Activated naive CD8-positive, alpha-beta T cell treated with anti-CD3 and anti-CD28 coated beads, Interleukin-2, amount 10 ng/mL, durations not matched to agents 7 days and 5 days (primary cell): Measurements from ENCODE around the gene TRMU. TPM values are rescaled to one million over a fixed set of nuclear protein-coding genes. Genes with fewer than 3 reads are reported as not detected.
"Not testable (repeated sequence)": the region's sequence is repeated elsewhere in the genome, so short reads cannot be mapped to it uniquely, and the experiment has no call there.

Source experiments
- ATAC-seq: fragments of 150-1000 bp; cut with Tn5 transposase; one replicate; pipeline ENCODE4 v1.10.0; 2021; ENCODE audit warnings: low read depth, moderate library complexity
- POLR2A ChIA-PET: fragments of 350-600 bp; sonication (Branson Sonifier 250); formaldehyde crosslinking; loops from one replicate; lab custom pipeline; 2021; ENCODE audit warnings: antibody characterized with exemption; lab: Charles Lee
- DNase-seq: peaks from one replicate; pipeline ENCODE4 v3.0.0; 2021
- H3K27ac Mint-ChIP-seq: one replicate; pipeline ENCODE4 v1.8.0; 2022; ENCODE audit warnings: mild to moderate bottlenecking, mixed read lengths
- H3K27me3 Mint-ChIP-seq: one replicate; pipeline ENCODE4 v1.8.0; 2022; ENCODE audit warnings: mild to moderate bottlenecking, moderate library complexity, mixed read lengths
- H3K36me3 Mint-ChIP-seq: one replicate; pipeline ENCODE4 v1.8.0; 2021; ENCODE audit warnings: mild to moderate bottlenecking, mixed read lengths
- H3K4me1 Mint-ChIP-seq: one replicate; pipeline ENCODE4 v1.8.0; 2021; ENCODE audit warnings: mixed read lengths
- H3K4me3 Mint-ChIP-seq: one replicate; pipeline ENCODE4 v1.8.0; 2022; ENCODE audit warnings: mild to moderate bottlenecking, moderate library complexity, mixed read lengths
- H3K9me3 Mint-ChIP-seq: one replicate; pipeline ENCODE4 v1.8.0; 2021; ENCODE audit warnings: mixed read lengths
- total RNA-seq, 2 experiments: library from RNA; stranded (reverse); gene quantifications; one replicate each; pipeline ENCODE4 v1.2.3, GENCODE V29; 2021

The TRMU gene
- total RNA-seq, 2 experiments from 2014 or later, result 76.3 to 86.4 TPM

DNA sequence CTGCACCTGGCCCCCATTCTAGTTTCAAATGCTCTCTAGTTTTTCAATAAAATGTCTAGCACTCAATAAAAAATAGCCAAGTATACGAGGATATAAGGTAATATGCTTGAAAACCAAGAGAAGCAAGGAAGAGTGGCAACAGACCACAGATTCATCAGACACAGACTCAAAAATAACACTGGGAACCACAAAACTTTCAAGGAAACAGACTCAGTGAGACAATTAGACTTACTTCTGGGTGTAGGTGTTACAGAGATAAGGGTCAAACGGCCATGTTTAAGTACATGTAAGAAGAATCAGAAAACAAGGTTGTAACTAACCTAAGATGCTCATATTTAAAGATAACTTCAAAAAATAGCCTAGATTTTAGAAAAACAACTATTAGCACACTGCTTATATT, 67.0 kb downstream of the TRMU start:
- Mint-ChIP-seq H3K9me3 (no peaks in the 10 kb centered on the region), H3K27ac (no peak overlapping the region), H3K27me3 (peaks cover 17% of the 10 kb centered on the region), H3K36me3 (no peaks in the 10 kb centered on the region), H3K4me3 (no peak overlapping the region), H3K4me1 (peaks cover 3% of the 10 kb centered on the region)
- POLR2A ChIA-PET, result no interaction called here
- DNase-seq (no peak), ATAC-seq (no peak)

DNA sequence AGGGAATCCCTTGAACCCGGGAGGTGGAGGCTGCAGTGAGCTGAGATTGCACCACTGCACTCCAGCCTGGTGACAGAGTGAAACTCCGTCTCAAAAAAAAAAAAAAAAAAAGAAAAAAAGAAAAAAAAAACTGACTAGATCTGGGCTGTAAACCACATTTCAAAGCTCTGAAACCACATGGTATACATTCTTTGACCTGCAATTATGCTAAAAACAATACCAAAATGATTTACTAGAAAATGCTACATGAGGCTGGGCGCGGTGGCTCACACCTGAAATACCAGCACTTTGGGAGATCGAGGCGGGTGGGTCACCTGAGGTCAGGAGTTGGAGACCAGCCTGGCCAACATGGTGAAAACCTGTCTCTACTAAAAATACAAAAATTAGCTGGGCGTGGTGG, 68.4 kb downstream of the TRMU start:
- not testable (repeated sequence) for H3K27ac Mint-ChIP-seq, H3K36me3 Mint-ChIP-seq, H3K4me1 Mint-ChIP-seq, H3K9me3 Mint-ChIP-seq, DNase-seq, H3K4me3 Mint-ChIP-seq, ATAC-seq
- POLR2A ChIA-PET, result interaction anchor here (0.6 kb wide), 1 partner anchor 497 kb away, joined by 3 read pairs; no protein-coding TSS in a partner anchor
- H3K27me3 Mint-ChIP-seq, result peaks cover 17% of the 10 kb centered on the region

DNA sequence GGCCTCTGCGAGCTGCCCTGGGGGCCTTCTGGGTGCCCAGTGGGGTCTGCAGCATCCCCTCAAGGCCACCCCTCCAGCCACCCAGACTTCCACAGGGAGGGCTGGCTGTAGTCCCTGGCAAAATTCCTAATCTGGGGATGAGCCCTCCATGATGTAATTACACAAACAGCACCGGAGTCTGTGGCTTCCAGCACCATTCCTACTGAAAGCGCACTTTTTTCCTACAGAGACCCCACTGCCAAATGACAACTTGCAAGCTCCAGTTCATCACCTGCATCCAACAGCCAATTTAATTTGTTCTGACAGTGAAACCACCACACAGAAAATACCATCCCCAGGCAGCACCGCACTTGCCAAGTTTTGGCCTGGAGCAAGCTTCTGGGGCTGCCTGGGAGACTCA, 70.4 kb downstream of the TRMU start:
- no peaks in the 10 kb centered on the region for H3K9me3 Mint-ChIP-seq
- peaks cover 17% of the 10 kb centered on the region for H3K27me3 Mint-ChIP-seq
- POLR2A ChIA-PET, result no interaction called here
- H3K36me3 Mint-ChIP-seq, result no peaks in the 10 kb centered on the region
- DNase-seq (no peak), ATAC-seq (no peak)
- no peaks in the 10 kb centered on the region for H3K4me1 Mint-ChIP-seq
- H3K27ac Mint-ChIP-seq, result no peak overlapping the region
- H3K4me3 Mint-ChIP-seq, result no peak overlapping the region

DNA sequence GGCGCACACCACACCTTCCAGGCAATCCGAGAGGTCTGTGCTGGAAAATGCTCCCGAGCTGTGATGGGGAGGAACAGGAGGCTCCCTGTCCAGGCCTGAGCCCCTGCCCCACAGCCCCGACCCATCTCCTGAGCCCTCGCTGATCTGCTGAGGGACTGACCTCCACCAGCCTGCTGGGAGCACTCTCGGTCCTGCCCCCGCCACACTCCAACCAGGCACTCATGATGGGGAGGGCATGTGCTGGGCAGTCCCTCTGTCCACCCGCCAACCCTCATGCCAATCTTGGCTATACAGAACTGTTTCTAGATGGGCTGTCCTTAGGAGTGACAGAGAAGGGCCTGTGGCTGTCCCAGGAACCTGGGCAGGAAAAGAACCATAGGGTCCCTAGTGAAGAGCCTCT, 70.8 kb downstream of the TRMU start:
- Mint-ChIP-seq H3K4me1 (no peaks in the 10 kb centered on the region), H3K4me3 (no peak overlapping the region), H3K9me3 (no peaks in the 10 kb centered on the region), H3K36me3 (no peaks in the 10 kb centered on the region), H3K27me3 (peaks cover 17% of the 10 kb centered on the region), H3K27ac (no peak overlapping the region)
- ATAC-seq (no peak), DNase-seq (no peak)
- POLR2A ChIA-PET, result no interaction called here

DNA sequence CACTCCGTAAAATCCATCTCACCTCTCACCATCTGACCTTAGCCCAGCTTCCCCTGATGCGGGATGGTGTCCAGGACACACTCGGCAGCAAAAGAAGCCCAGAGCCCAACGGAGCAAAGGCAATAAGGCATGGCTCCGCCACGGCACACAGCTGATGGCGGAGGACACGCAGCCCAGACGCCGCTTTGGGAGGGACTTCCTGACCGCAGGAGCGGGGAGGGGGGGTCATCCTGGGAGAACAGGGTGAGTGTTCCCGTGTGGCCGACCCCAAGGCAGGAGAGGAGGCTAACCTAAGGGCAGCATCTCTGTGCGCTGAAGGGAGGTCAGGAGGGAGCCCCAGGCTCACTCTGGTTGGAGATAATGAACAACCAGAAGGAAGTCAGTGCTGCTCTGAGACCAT, 71.3 kb downstream of the TRMU start:
- H3K36me3 Mint-ChIP-seq, result no peaks in the 10 kb centered on the region
- POLR2A ChIA-PET, result no interaction called here
- DNase-seq, result no peak
- peaks cover 17% of the 10 kb centered on the region for H3K27me3 Mint-ChIP-seq
- no peaks in the 10 kb centered on the region for H3K9me3 Mint-ChIP-seq
- no peak for ATAC-seq
- no peak overlapping the region for H3K27ac Mint-ChIP-seq
- no peak overlapping the region for H3K4me3 Mint-ChIP-seq
- H3K4me1 Mint-ChIP-seq, result no peaks in the 10 kb centered on the region

Other genes starting within 250 kb of the TRMU start
- gene PPARA, start 185.2 kb upstream of the TRMU start, total RNA-seq, result 10 to 100 TPM; 20.7 to 24.9 TPM
- gene CDPF1, start 85.4 kb upstream of the TRMU start, total RNA-seq, result 10 to 100 TPM; 11.2 to 13.6 TPM
- gene PKDREJ, start 72.4 kb upstream of the TRMU start, total RNA-seq, result not detected
- gene TTC38, start 67.7 kb upstream of the TRMU start, total RNA-seq, result 10 to 100 TPM; 24.3 to 25.0 TPM
- 10 to 100 TPM; 64.9 to 73.8 TPM for gene GTSE1, start 38.8 kb upstream of the TRMU start, total RNA-seq
- gene CELSR1, start 201.9 kb downstream of the TRMU start, total RNA-seq, result under 1 TPM; 0.31 to 0.33 TPM